Skin epidermis (tissue), 12 donors: ENCODE measurements around the gene COTL1.
"Not testable (repeated sequence)": the region's sequence is repeated elsewhere in the genome, so short reads cannot be mapped to it uniquely, and the experiment has no call there.

Source experiments
- H3K27ac ChIP-seq, 21 experiments: fragments of 200-600 bp; sonication (generic) in 11 of 21; one replicate each; pipeline ENCODE4 v1.5.0; 2020; ENCODE audit warnings: mild to moderate bottlenecking in 3 of 21, inconsistent platforms in 2 of 21, moderate library complexity in 2 of 21
- H3K4me3 ChIP-seq, 7 experiments: fragments of 200-600 bp; sonication (generic) in 2 of 7; one replicate each; pipeline ENCODE4 v1.5.0; 2020; ENCODE audit warnings: inconsistent platforms in 2 of 7, mild to moderate bottlenecking in 2 of 7, moderate library complexity in 1 of 7

The COTL1 gene

GRCh38 chr16:84647828-84648594 is 30.1 kb upstream of the COTL1 start, which contains the start of gene KLHL36:
Gene KLHL36, plus strand, starts transcription at chr16:84648511. Its CDS starts 2,357 bp downstream, at chr16:84650868.
- Histone ChIP-seq H3K27ac (peak within 1 kb of the TSS; percentile 64 to 89 (median 83)), H3K4me3 (peak within 1 kb of the TSS; percentile 58 to 82 (median 71))

- peak overlapping the region in 8 of 21 experiments; percentile 10 to 58 (median 37) for H3K27ac ChIP-seq
- no peak overlapping the region for H3K4me3 ChIP-seq
These were observed 25.8 kb upstream of the COTL1 start for GRCh38 chr16:84643674-84644073.

- H3K4me3 ChIP-seq = no peak overlapping the region
- H3K27ac ChIP-seq = peak overlapping the region in 10 of 21 experiments; percentile 10 to 58 (median 37)
These were observed 25.3 kb upstream of the COTL1 start for GRCh38 chr16:84643180-84643583.

GRCh38 chr16:84641643-84642358 is 23.9 kb upstream of the COTL1 start:
- Histone ChIP-seq H3K27ac (peak overlapping the region in 9 of 21 experiments; percentile 20 to 73 (median 30)), H3K4me3 (no peak overlapping the region)

- H3K27ac ChIP-seq = peak overlapping the region in 3 of 21 experiments; percentile 30 to 73 (median 64)
- no peak overlapping the region for H3K4me3 ChIP-seq
These were observed 22.3 kb upstream of the COTL1 start for GRCh38 chr16:84640145-84640544.

- Histone ChIP-seq H3K27ac (no peak overlapping the region), H3K4me3 (no peak overlapping the region)
These were observed 20.4 kb upstream of the COTL1 start for GRCh38 chr16:84638231-84638806.

- H3K27ac ChIP-seq = no peak overlapping the region
- no peak overlapping the region for H3K4me3 ChIP-seq
These were observed 19.8 kb upstream of the COTL1 start for GRCh38 chr16:84637709-84638108.

- H3K27ac ChIP-seq = peak overlapping the region in 1 of 21 experiments; percentile 6
- no peak overlapping the region for H3K4me3 ChIP-seq
These were observed 17.8 kb upstream of the COTL1 start for GRCh38 chr16:84635702-84636101.

- no peak overlapping the region for H3K4me3 ChIP-seq
- H3K27ac ChIP-seq = no peak overlapping the region
These were observed 15.7 kb upstream of the COTL1 start for GRCh38 chr16:84633622-84634021.

- H3K4me3 ChIP-seq, H3K27ac ChIP-seq: not testable (repeated sequence)
These were observed 15.0 kb upstream of the COTL1 start for GRCh38 chr16:84632862-84633261.

- Histone ChIP-seq H3K4me3 (no peak overlapping the region), H3K27ac (no peak overlapping the region)
These were observed 14.0 kb upstream of the COTL1 start for GRCh38 chr16:84631886-84632285.

- Histone ChIP-seq H3K4me3 (no peak overlapping the region), H3K27ac (no peak overlapping the region)
These were observed 13.2 kb upstream of the COTL1 start for GRCh38 chr16:84631153-84631466.

- H3K27ac ChIP-seq = no peak overlapping the region
These were observed 12.7 kb upstream of the COTL1 start for GRCh38 chr16:84630446-84631152.

GRCh38 chr16:84630009-84630408 is 12.1 kb upstream of the COTL1 start:
- Histone ChIP-seq H3K27ac (no peak overlapping the region), H3K4me3 (no peak overlapping the region)

More at GRCh38 chr16:84630446-84631152, 12.7 kb upstream of the COTL1 start:
- no peak overlapping the region for H3K4me3 ChIP-seq

- Histone ChIP-seq H3K4me3 (no peak overlapping the region), H3K27ac (no peak overlapping the region)
These were observed 11.7 kb upstream of the COTL1 start for GRCh38 chr16:84629580-84629979.

GRCh38 chr16:84628226-84628731 is 10.4 kb upstream of the COTL1 start:
- H3K27ac ChIP-seq = no peak overlapping the region
- no peak overlapping the region for H3K4me3 ChIP-seq

- H3K4me3 ChIP-seq = no peak overlapping the region
- no peak overlapping the region for H3K27ac ChIP-seq
These were observed 7.7 kb upstream of the COTL1 start for GRCh38 chr16:84625556-84625955.

- not testable (repeated sequence) for H3K27ac ChIP-seq, H3K4me3 ChIP-seq
These were observed 3.0 kb upstream of the COTL1 start for GRCh38 chr16:84620913-84621312.

- H3K4me3 ChIP-seq = no peak overlapping the region
- H3K27ac ChIP-seq = peak overlapping the region in 10 of 21 experiments; percentile 2 to 56 (median 37)
These were observed 943 bp upstream of the COTL1 start for GRCh38 chr16:84618581-84619460.
